Caco-2 (cell line): ENCODE data around the gene TBC1D8. TPM values are rescaled to one million over a fixed set of nuclear protein-coding genes. Genes with fewer than 3 reads are reported as not detected.
A peak's percentile ranks its signal among the peaks of the same experiment; 100 is the strongest.

Experiments used
- BruUV-seq: library from RNA; stranded (reverse); fragments of 400-500 nt; replicated peaks from 2 replicates; lab custom pipeline; 2021; lab: Mats Ljungman, UMichigan
- CTCF ChIA-PET: fragments of 300-600 bp; sonication (Branson Sonifier 250); formaldehyde crosslinking; loops from one replicate; lab custom pipeline; 2022; ENCODE audit warnings: antibody characterized with exemption; lab: Charles Lee
- POLR2A ChIA-PET: fragments of 300-600 bp; sonication (Branson Sonifier 250); formaldehyde crosslinking; loops from one replicate; lab custom pipeline; 2022; ENCODE audit warnings: antibody characterized with exemption; lab: Charles Lee
- DNase-seq, 2 experiments: peaks; one replicate each; pipeline versions ENCODE4 v3.0.0 to v3.0.0-alpha.2; 2020 to 2022
- H3K27me3 ChIP-seq: replicated peaks from 2 replicates; pipeline ENCODE4 v1.6.0; 2011; ENCODE audit warnings: low read length; ENCODE audit not compliant: control insufficient read depth, insufficient read depth
- H3K36me3 ChIP-seq: 2 replicates; pipeline ENCODE4 v1.5.1; 2011; ENCODE audit warnings: low read length; ENCODE audit not compliant: control insufficient read depth, insufficient read depth
- H3K4me1 ChIP-seq: fragments of 250-450 bp; sonication (Bioruptor Pico); 2 replicates; pipeline ENCODE4 v1.5.1; 2020; ENCODE audit warnings: mild to moderate bottlenecking
- H3K4me3 ChIP-seq: 2 replicates; pipeline ENCODE4 v1.5.1; 2011; ENCODE audit warnings: low read depth, mild to moderate bottlenecking, control low read depth, low read length
- H3K9me3 ChIP-seq: fragments of 250-450 bp; sonication (Bioruptor Pico); 2 replicates; pipeline ENCODE4 v1.5.1; 2020; ENCODE audit warnings: mild to moderate bottlenecking, moderate library complexity
- H3K27ac Mint-ChIP-seq: one replicate; pipeline ENCODE4 v1.8.0; 2022; ENCODE audit warnings: mixed read lengths; ENCODE audit not compliant: unreplicated experiment
- H3K27me3 Mint-ChIP-seq: one replicate; pipeline ENCODE4 v1.8.0; 2022; ENCODE audit warnings: mixed read lengths; ENCODE audit not compliant: insufficient read depth, unreplicated experiment
- H3K36me3 Mint-ChIP-seq: one replicate; pipeline ENCODE4 v1.8.0; 2022; ENCODE audit warnings: mild to moderate bottlenecking, mixed read lengths; ENCODE audit not compliant: insufficient read depth, unreplicated experiment
- H3K4me1 Mint-ChIP-seq: one replicate; pipeline ENCODE4 v1.8.0; 2022; ENCODE audit warnings: low read depth, mixed read lengths; ENCODE audit not compliant: unreplicated experiment
- H3K4me3 Mint-ChIP-seq: one replicate; pipeline ENCODE4 v1.8.0; 2022; ENCODE audit warnings: mild to moderate bottlenecking, moderate library complexity, mixed read lengths; ENCODE audit not compliant: unreplicated experiment
- H3K9me3 Mint-ChIP-seq: one replicate; pipeline ENCODE4 v1.8.0; 2022; ENCODE audit warnings: mixed read lengths; ENCODE audit not compliant: unreplicated experiment
- CTCF ChIP-seq, 2 experiments: fragments of 200-600 bp in 1 of 2; IDR thresholded peaks; 1 replicate in 1 of 2; 2 replicates in 1 of 2; pipeline versions ENCODE4 v1.5.1 to v1.8.0; 2011 to 2022; ENCODE audit warnings: antibody characterized with exemption in 1 of 2, control low read depth in 1 of 2, inconsistent platforms in 1 of 2, low read depth in 1 of 2, low read length in 1 of 2, mild to moderate bottlenecking in 1 of 2, moderate library complexity in 1 of 2; ENCODE audit not compliant: insufficient read depth in 1 of 2, severe bottlenecking in 1 of 2, unreplicated experiment in 1 of 2
- intact Hi-C: fragments of 100-400 bp; cut with micrococcal nuclease; formaldehyde crosslinking; loops from one replicate; pipeline ENCODE4 v1.10.0; 2022; ENCODE audit not compliant: unreplicated experiment
- total RNA-seq: library from RNA; stranded (reverse); gene quantifications from 2 replicates; pipeline ENCODE4 v1.2.3, GENCODE V29; 2022

Gene TBC1D8
- total RNA-seq, 1 experiment from 2014 or later = 29.5 TPM

DNA sequence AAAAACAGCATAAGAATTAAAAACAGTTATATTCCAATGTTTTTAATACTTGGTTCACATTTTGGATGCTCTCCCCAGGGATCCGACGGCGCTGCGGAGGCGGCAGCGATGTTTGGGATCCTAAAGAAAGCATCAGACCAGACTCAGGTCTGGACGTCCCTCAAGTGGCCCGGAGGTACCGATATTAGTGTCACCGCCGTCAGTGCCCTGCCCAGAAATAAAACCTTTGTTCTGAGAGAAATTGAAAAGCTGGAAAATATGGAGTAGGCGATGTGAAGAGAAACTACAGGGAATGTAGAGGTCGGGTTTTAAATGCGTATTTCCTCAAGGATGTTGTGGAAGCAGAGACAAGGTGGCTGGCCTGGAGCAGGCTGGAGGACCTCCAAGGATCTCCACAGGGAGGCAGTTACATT is 683 bp upstream of the TBC1D8 start:
- peaks cover 4% of the 10 kb centered on the region for H3K36me3 Mint-ChIP-seq

DNA sequence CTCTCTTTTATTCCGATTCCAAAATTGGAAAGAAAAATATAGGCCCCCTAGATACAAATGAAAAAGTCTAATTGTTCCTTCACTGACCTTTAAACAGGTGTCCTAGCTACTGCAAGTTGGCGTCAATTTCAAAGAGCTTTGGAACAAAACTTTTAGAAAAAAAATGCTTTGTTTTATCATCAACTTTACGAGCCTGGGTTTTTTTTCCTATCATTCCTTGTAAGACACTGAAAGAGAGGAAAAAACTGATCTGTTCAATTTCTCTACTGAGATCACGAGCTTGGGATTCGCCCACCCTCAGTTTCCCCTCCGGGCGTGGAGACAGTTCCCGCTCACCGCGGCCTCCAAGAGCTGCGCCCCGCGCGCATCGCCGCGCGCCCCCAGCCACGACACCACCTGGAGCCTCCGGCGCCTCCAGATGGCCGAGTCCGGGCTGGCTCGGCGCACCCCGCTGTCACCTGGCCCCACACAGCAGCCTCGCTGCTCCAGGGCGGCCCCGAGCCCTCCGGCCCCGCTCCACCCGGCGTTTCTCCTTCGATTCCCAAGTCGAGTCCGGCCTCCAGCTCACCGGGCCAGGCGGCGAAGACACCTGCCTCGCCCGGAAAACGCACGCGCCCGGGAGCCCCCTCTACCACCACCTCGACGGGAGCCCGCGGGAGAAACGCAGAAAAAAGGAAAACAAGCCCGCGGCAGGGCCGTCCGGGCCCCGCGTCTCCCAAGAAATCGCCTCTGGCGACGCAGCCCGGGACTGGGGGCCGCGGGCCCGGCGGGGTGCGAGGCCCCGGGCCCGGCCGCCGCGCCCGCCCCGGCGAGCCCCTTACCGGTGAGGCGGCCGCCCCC is 656 bp downstream of the TBC1D8 start:
- CTCF ChIA-PET = interaction anchor here (1.0 to 2.8 kb wide), 6 partner anchors 30 to 138 kb away, joined by 3 to 17 read pairs (median 6); no protein-coding TSS in a partner anchor
- H3K27me3 ChIP-seq = no peaks in the 10 kb centered on the region
- H3K4me3 Mint-ChIP-seq = peak overlapping the region; percentile 57
- H3K36me3 Mint-ChIP-seq = peaks cover 4% of the 10 kb centered on the region
- H3K4me1 ChIP-seq = peaks cover 15% of the 10 kb centered on the region
- peak overlapping the region; percentile 86 for H3K4me3 ChIP-seq
- no TSS peak for BruUV-seq
- no peaks in the 10 kb centered on the region for H3K36me3 ChIP-seq
- H3K4me1 Mint-ChIP-seq = peaks cover 42% of the 10 kb centered on the region
- TF ChIP-seq CTCF (IDR thresholded peaks at IDR 0.05; ENCODE audit: insufficient read depth in 1 of 2, low read depth in 1 of 2, low read length in 1 of 2, severe bottlenecking in 1 of 2, unreplicated experiment in 1 of 2) = peak in 1 of 2 experiments; percentile 33
- intact Hi-C loops = loop anchor here (1.0 to 5.0 kb wide), 5 partner anchors 26 to 543 kb away; no protein-coding TSS in a partner anchor
- no peaks in the 10 kb centered on the region for H3K27me3 Mint-ChIP-seq
- peak overlapping the region; percentile 4 for H3K27ac Mint-ChIP-seq
- POLR2A ChIA-PET = interaction anchor here (0.6 to 1.1 kb wide), 3 partner anchors 124 to 238 kb away, joined by 3 to 6 read pairs (median 5); partner anchors contain the start of gene RPL31
- no peaks in the 10 kb centered on the region for H3K9me3 ChIP-seq
- no peaks in the 10 kb centered on the region for H3K9me3 Mint-ChIP-seq
- peak; percentile 53 to 73 for DNase-seq

More for the DNA sequence above, 683 bp upstream of the TBC1D8 start:
- Histone ChIP-seq H3K4me1 (peaks cover 15% of the 10 kb centered on the region), H3K9me3 (no peaks in the 10 kb centered on the region), H3K36me3 (no peaks in the 10 kb centered on the region), H3K4me3 (peak overlapping the region; percentile 68), H3K27me3 (no peaks in the 10 kb centered on the region)
- no peak overlapping the region for H3K27ac Mint-ChIP-seq
- no peaks in the 10 kb centered on the region for H3K9me3 Mint-ChIP-seq
- peak overlapping the region; percentile 57 for H3K4me3 Mint-ChIP-seq
- DNase-seq = peak in 1 of 2 experiments; percentile 18
- CTCF ChIA-PET = interaction anchor here (1.8 to 2.8 kb wide), 3 partner anchors 37 to 139 kb away, joined by 5 to 32 read pairs (median 17); no protein-coding TSS in a partner anchor
- H3K27me3 Mint-ChIP-seq = no peaks in the 10 kb centered on the region
- intact Hi-C loops = loop anchor here (1.0 to 5.0 kb wide), 7 partner anchors 27 to 545 kb away; no protein-coding TSS in a partner anchor
- H3K4me1 Mint-ChIP-seq = peaks cover 37% of the 10 kb centered on the region
- BruUV-seq = TSS peak; percentile 84
- no peak for TF ChIP-seq CTCF (IDR thresholded peaks at IDR 0.05; ENCODE audit: insufficient read depth in 1 of 2, low read depth in 1 of 2, low read length in 1 of 2, severe bottlenecking in 1 of 2, unreplicated experiment in 1 of 2)
- POLR2A ChIA-PET = interaction anchor here (0.9 kb wide), 1 partner anchor 148 kb away, joined by 3 read pairs; no protein-coding TSS in a partner anchor
